K562 (cell line): ENCODE data around the gene NAA80. TPM values are rescaled to one million over a fixed set of nuclear protein-coding genes. Genes with fewer than 3 reads are reported as not detected.
A peak's percentile ranks its signal among the peaks of the same experiment; 100 is the strongest.

ENCODE experiments used
- ATF6 ChIP-seq: sonication (generic); formaldehyde crosslinking; IDR thresholded peaks from 2 replicates; pipeline ENCODE4 v1.4.0; 2020; ENCODE audit warnings: mild to moderate bottlenecking, missing genetic modification reagents
- CLOCK ChIP-seq: fragments of 250-450 bp; sonication (Bioruptor Pico); IDR thresholded peaks from 2 replicates; pipeline ENCODE4 v1.4.0; 2020; ENCODE audit warnings: mild to moderate bottlenecking, moderate library complexity, borderline replicate concordance
- FOXA1 ChIP-seq: fragments of 450-650 bp; IDR thresholded peaks from 2 replicates; pipeline ENCODE4 v1.6.1; 2016; ENCODE audit warnings: mild to moderate bottlenecking, borderline replicate concordance
- FOXM1 ChIP-seq, 2 experiments: fragments of 450-650 bp in 1 of 2; sonication (generic) in 1 of 2; formaldehyde crosslinking in 1 of 2; IDR thresholded peaks; 2 replicates each; pipeline versions ENCODE4 v1.6.1 to v1.9.0; 2017 to 2022; ENCODE audit warnings: low read depth in 2 of 2, mild to moderate bottlenecking in 2 of 2, missing genetic modification reagents in 1 of 2, moderate library complexity in 1 of 2
- GABPB2 ChIP-seq: fragments of 250-450 bp; sonication (Bioruptor Pico); conservative IDR thresholded peaks from 2 replicates; pipeline ENCODE4 v1.5.1; 2021; ENCODE audit warnings: mild to moderate bottlenecking
- HBP1 ChIP-seq: fragments of 450-650 bp; formaldehyde crosslinking; IDR thresholded peaks from 2 replicates; pipeline ENCODE4 v1.4.0; 2022; ENCODE audit warnings: missing genetic modification characterization
- HES1 ChIP-seq: fragments of 450-650 bp; IDR thresholded peaks from 2 replicates; pipeline ENCODE4 v1.6.1; 2016; ENCODE audit warnings: low read depth, mild to moderate bottlenecking, moderate library complexity
- MEIS2 ChIP-seq: fragments of 450-650 bp; IDR thresholded peaks from 2 replicates; pipeline ENCODE4 v1.6.1; 2014; ENCODE audit warnings: mild to moderate bottlenecking; ENCODE audit not compliant: partially characterized antibody
- NFATC3 ChIP-seq: fragments of 450-650 bp; IDR thresholded peaks from 2 replicates; pipeline ENCODE4 v1.6.1; 2017; ENCODE audit warnings: mild to moderate bottlenecking
- SMAD1 ChIP-seq: fragments of 150-350 bp; IDR thresholded peaks from 2 replicates; pipeline ENCODE4 v1.6.1; 2014; ENCODE audit warnings: low read length, low read depth; ENCODE audit not compliant: partially characterized antibody
- SP2 ChIP-seq: IDR thresholded peaks from 2 replicates; pipeline ENCODE4 v1.6.1; 2011; ENCODE audit warnings: mild to moderate bottlenecking, low read depth, low read length, moderate library complexity; ENCODE audit not compliant: poor library complexity, severe bottlenecking; ENCODE audit errors: extremely low read depth
- ZBTB2 ChIP-seq: fragments of 450-650 bp; IDR thresholded peaks from 2 replicates; pipeline ENCODE4 v1.6.1; 2016; ENCODE audit warnings: antibody characterized with exemption
- ZBTB34 ChIP-seq: fragments of 250-450 bp; sonication (Bioruptor Pico); IDR thresholded peaks from 2 replicates; pipeline ENCODE4 v1.8.0; 2021; ENCODE audit warnings: mild to moderate bottlenecking, moderate library complexity
- ZNF197 ChIP-seq: fragments of 200-800 bp; sonication (Bioruptor generic); IDR thresholded peaks from 2 replicates; pipeline ENCODE4 v1.6.1; 2016; ENCODE audit warnings: low read depth, missing genetic modification characterization, missing compliant biosample characterization
- ZNF316 ChIP-seq: fragments of 450-650 bp; IDR thresholded peaks from 2 replicates; pipeline ENCODE4 v1.6.1; 2016
- ZNF408 ChIP-seq: fragments of 250-450 bp; sonication (Bioruptor Pico); IDR thresholded peaks from 2 replicates; pipeline ENCODE4 v1.4.0; 2020; ENCODE audit warnings: low read depth, mild to moderate bottlenecking, moderate library complexity
- polyA plus RNA-seq, 8 experiments: library from polyadenylated mRNA; depleted of rRNA in 4 of 8; stranded (reverse) in 5 of 8; unstranded in 3 of 8; fragments of >200 nt; fragmentation: Nextera tagmentation in 2 of 8; fragmentation: Illumina TruSeq in 1 of 8; extraction: Ambion mirVana in 2 of 8; extraction: Trizol in 1 of 8; gene quantifications; 2 replicates each; pipeline versions ENCODE4 v1.2.1 to v1.2.3, GENCODE V29; 2011 to 2014; ENCODE audit warnings: inconsistent platforms in 1 of 8, missing spikeins in 1 of 8
- total RNA-seq, 7 experiments: library from RNA; depleted of rRNA in 6 of 7; stranded (reverse); fragments of >200 nt in 6 of 7; fragmentation: Illumina TruSeq in 2 of 7; extraction: Trizol in 2 of 7; gene quantifications; 2 replicates each; pipeline versions ENCODE4 v1.2.1 to v1.2.3, GENCODE V29; 2011 to 2021; ENCODE audit warnings: low replicate concordance in 1 of 7

The NAA80 gene
- total and polyA plus RNA-seq, 9 of the 15 experiments (the other 6 are each of a cell fraction or from before 2014, with no cell fraction given): 0.82 to 24.0 (median 8.6) TPM

- TF ChIP-seq ZNF197 (CRISPR knock-in tag) (peak; percentile 98), ATF6 (no peak), ZBTB34 (CRISPR knock-in tag) (no peak), HBP1 (CRISPR knock-in tag) (no peak), FOXM1 (IDR thresholded peaks at IDR 0.05; ENCODE audit: low read depth) (no peak), FOXM1 (CRISPR knock-in tag; IDR thresholded peaks at IDR 0.05; ENCODE audit: low read depth) (no peak), ZNF316 (no peak), MEIS2 (no peak), ZNF408 (CRISPR knock-in tag) (no peak), SMAD1 (no peak), ZBTB2 (peak; percentile 25; the same call in 1 of the 2 replicates), GABPB2 (CRISPR knock-in tag) (no peak), NFATC3 (no peak), CLOCK (CRISPR knock-in tag) (no peak), SP2 (no peak), FOXA1 (no peak), HES1 (no peak)
Measured at GRCh38 chr3:50292159-50293078, 6.8 kb downstream of the NAA80 start, which contains the start of gene IFRD2 (continued).
